ENCODE measurements around the gene CLEC16A.

CLEC16A gene

GRCh38 chr16:10988164-10988803, 43.9 kb downstream of the CLEC16A start:
- TF ChIP-seq RAD21 (IDR thresholded peaks at IDR 0.05; ENCODE audit: low read depth) (peak; percentile 39; the same call in 1 of the 2 replicates), ZBTB7A (IDR thresholded peaks at IDR 0.05; ENCODE audit: low read depth) (no peak)

DNA sequence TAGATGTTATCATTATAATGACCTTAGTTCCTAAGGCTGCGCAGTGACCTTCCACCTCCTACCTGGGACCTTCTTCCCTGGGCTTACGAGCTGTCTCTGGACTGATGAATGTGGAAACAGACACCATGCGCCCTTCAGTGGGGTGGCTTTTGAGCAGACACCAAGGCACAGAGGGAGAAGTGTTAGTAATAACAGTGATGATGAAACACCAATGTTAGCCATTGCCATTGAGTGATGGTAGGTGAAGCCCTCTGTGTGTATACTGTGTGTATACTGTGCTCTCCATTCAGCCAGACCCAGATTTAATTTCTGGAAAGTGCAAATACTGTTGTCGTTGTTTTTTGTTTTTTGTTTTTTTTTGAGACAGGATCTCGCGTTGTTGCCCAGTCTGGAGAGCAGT, 44.5 kb downstream of the CLEC16A start:
- TF ChIP-seq REST (IDR thresholded peaks at IDR 0.05; ENCODE audit: low read depth) (no peak), ZBTB7A (IDR thresholded peaks at IDR 0.05; ENCODE audit: low read depth) (no peak), EGR1 (IDR thresholded peaks at IDR 0.05) (no peak), EP300 (IDR thresholded peaks at IDR 0.05; ENCODE audit: borderline replicate concordance) (no peak), RAD21 (IDR thresholded peaks at IDR 0.05; ENCODE audit: low read depth) (no peak), YY1 (IDR thresholded peaks at IDR 0.05; ENCODE audit: low read depth) (no peak), TAF1 (IDR thresholded peaks at IDR 0.05; ENCODE audit: low read depth) (no peak), CREB1 (IDR thresholded peaks at IDR 0.05; ENCODE audit: low read depth) (no peak), CEBPB (IDR thresholded peaks at IDR 0.05) (no peak), NFIC (IDR thresholded peaks at IDR 0.05) (no peak), FOXM1 (IDR thresholded peaks at IDR 0.05; ENCODE audit: borderline replicate concordance, low read depth) (no peak), TCF12 (IDR thresholded peaks at IDR 0.05; ENCODE audit: low read depth) (no peak), TEAD4 (IDR thresholded peaks at IDR 0.05) (no peak)
- TF ChIP-seq, protein P1, sequence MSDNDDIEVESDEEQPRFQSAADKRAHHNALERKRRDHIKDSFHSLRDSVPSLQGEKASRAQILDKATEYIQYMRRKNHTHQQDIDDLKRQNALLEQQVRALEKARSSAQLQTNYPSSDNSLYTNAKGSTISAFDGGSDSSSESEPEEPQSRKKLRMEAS (IDR thresholded peaks at IDR 0.05) = no peak

DNA sequence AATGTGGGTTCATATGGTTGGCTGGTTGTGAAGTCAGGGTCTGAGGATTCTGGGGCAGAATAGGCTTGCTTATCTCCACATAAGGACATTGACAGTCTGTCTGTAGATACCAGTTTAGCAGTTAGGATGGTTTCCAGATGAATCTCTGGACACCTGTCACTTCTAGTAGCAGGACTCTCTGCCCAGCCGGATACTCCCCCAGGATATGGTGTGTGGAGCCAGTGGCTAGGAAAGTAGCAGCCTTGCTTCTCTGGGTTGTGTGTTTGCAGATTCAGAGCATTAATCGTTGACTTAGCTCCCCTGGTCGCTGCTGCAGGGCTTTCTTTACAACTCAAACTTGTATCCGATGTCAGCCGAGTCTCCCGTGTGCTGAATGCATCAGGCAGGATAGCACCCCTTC, 45.2 kb downstream of the CLEC16A start:
- no peak for TF ChIP-seq EP300 (IDR thresholded peaks at IDR 0.05; ENCODE audit: borderline replicate concordance)
- TF ChIP-seq TEAD4 (IDR thresholded peaks at IDR 0.05) = no peak
- TF ChIP-seq, protein P1 (IDR thresholded peaks at IDR 0.05) = no peak
- no peak for TF ChIP-seq TAF1 (IDR thresholded peaks at IDR 0.05; ENCODE audit: low read depth)
- TF ChIP-seq ZBTB7A (IDR thresholded peaks at IDR 0.05; ENCODE audit: low read depth) = no peak
- TF ChIP-seq TCF12 (IDR thresholded peaks at IDR 0.05; ENCODE audit: low read depth) = no peak
- no peak for TF ChIP-seq FOXM1 (IDR thresholded peaks at IDR 0.05; ENCODE audit: borderline replicate concordance, low read depth)

DNA sequence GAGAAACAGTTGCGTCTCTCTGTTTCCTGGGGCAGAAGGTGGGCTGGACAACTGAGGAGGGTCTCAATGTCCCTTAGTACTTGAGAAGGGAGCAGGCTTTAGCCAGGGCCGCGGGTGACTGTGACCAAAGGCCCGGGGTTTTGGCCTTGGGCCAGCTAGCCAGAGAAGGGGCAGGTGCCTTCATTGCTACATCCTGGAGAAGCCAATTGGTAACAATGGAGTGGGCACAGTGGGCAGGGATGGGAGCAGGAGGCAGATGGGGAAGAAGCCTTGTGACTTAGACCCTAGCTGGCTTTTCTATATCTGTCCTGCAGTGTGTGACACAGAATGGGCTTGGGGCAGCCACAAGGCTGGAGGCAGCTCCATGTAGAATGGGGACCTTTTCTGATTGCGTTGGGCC, 46.0 kb downstream of the CLEC16A start:
- TF ChIP-seq EGR1 (IDR thresholded peaks at IDR 0.05) (no peak), NFIC (IDR thresholded peaks at IDR 0.05) (0 out of 2 replicates have a peak, but pooled peaks have one; percentile 13)

GRCh38 chr16:10992112-10992511, 47.7 kb downstream of the CLEC16A start:
- TF ChIP-seq RAD21 (IDR thresholded peaks at IDR 0.05; ENCODE audit: low read depth) (no peak), NFIC (IDR thresholded peaks at IDR 0.05) (no peak), CREB1 (IDR thresholded peaks at IDR 0.05; ENCODE audit: low read depth) (no peak), TAF1 (IDR thresholded peaks at IDR 0.05; ENCODE audit: low read depth) (no peak), EGR1 (IDR thresholded peaks at IDR 0.05) (no peak), FOXM1 (IDR thresholded peaks at IDR 0.05; ENCODE audit: borderline replicate concordance, low read depth) (no peak), TEAD4 (IDR thresholded peaks at IDR 0.05) (no peak), TCF12 (IDR thresholded peaks at IDR 0.05; ENCODE audit: low read depth) (no peak), CEBPB (IDR thresholded peaks at IDR 0.05) (no peak), EP300 (IDR thresholded peaks at IDR 0.05; ENCODE audit: borderline replicate concordance) (no peak), YY1 (IDR thresholded peaks at IDR 0.05; ENCODE audit: low read depth) (no peak), ZBTB7A (IDR thresholded peaks at IDR 0.05; ENCODE audit: low read depth) (no peak), REST (IDR thresholded peaks at IDR 0.05; ENCODE audit: low read depth) (no peak)
- TF ChIP-seq, protein P2, sequence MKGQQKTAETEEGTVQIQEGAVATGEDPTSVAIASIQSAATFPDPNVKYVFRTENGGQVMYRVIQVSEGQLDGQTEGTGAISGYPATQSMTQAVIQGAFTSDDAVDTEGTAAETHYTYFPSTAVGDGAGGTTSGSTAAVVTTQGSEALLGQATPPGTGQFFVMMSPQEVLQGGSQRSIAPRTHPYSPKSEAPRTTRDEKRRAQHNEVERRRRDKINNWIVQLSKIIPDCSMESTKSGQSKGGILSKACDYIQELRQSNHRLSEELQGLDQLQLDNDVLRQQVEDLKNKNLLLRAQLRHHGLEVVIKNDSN (IDR thresholded peaks at IDR 0.05) = no peak
- TF ChIP-seq, protein P1 (IDR thresholded peaks at IDR 0.05) = no peak

- TF ChIP-seq TCF12 (IDR thresholded peaks at IDR 0.05; ENCODE audit: low read depth) (no peak), RAD21 (IDR thresholded peaks at IDR 0.05; ENCODE audit: low read depth) (no peak), ZBTB7A (IDR thresholded peaks at IDR 0.05; ENCODE audit: low read depth) (no peak), NFIC (IDR thresholded peaks at IDR 0.05) (no peak), EP300 (IDR thresholded peaks at IDR 0.05; ENCODE audit: borderline replicate concordance) (no peak), FOXM1 (IDR thresholded peaks at IDR 0.05; ENCODE audit: borderline replicate concordance, low read depth) (no peak), EGR1 (IDR thresholded peaks at IDR 0.05) (no peak), CEBPB (IDR thresholded peaks at IDR 0.05) (no peak), TAF1 (IDR thresholded peaks at IDR 0.05; ENCODE audit: low read depth) (no peak), TEAD4 (IDR thresholded peaks at IDR 0.05) (no peak), REST (IDR thresholded peaks at IDR 0.05; ENCODE audit: low read depth) (no peak)
- TF ChIP-seq, protein P2 (IDR thresholded peaks at IDR 0.05) = no peak
These were observed 48.4 kb downstream of the CLEC16A start for GRCh38 chr16:10992797-10993196.
